HL-60 (cell line): Measurements from ENCODE around the gene TCL1B.

Source experiments
- DNase-seq, 2 experiments: peaks; one replicate each; pipeline ENCODE4 v3.0.0-alpha.2; 2010 to 2020; ENCODE audit warnings: low read depth in 1 of 2, low spot score in 1 of 2
- H3K27ac ChIP-seq: fragments of 250-450 bp; sonication (Bioruptor Pico); replicated peaks from 2 replicates; pipeline ENCODE4 v1.5.1; 2020; ENCODE audit warnings: mild to moderate bottlenecking, moderate library complexity
- H3K27me3 ChIP-seq: fragments of 250-450 bp; sonication (Bioruptor Pico); 2 replicates; pipeline ENCODE4 v1.5.1; 2021; ENCODE audit warnings: mild to moderate bottlenecking, moderate library complexity; ENCODE audit not compliant: insufficient read depth, poor library complexity, severe bottlenecking
- H3K4me3 ChIP-seq: replicated peaks from 2 replicates; pipeline ENCODE4 v1.5.1; 2011; ENCODE audit warnings: mild to moderate bottlenecking, control low read depth, low read length; ENCODE audit not compliant: insufficient read depth
- GABPA ChIP-seq: IDR thresholded peaks from 2 replicates; pipeline ENCODE4 v1.6.1; 2012; ENCODE audit warnings: low read depth
- POLR2AphosphoS5 ChIP-seq: IDR thresholded peaks from 2 replicates; pipeline ENCODE4 v1.6.1; 2012; ENCODE audit warnings: low read depth
- SPI1 ChIP-seq: IDR thresholded peaks from 2 replicates; pipeline ENCODE4 v1.6.1; 2012; ENCODE audit warnings: low read depth, mild to moderate bottlenecking, borderline replicate concordance
- TF ChIP-seq, protein P1 (sequence below): IDR thresholded peaks from one replicate; pipeline ENCODE4 v1.5.1; 2011; ENCODE audit warnings: low read length, control low read depth, inconsistent platforms; ENCODE audit not compliant: insufficient read depth
- TF ChIP-seq, protein P2 (sequence below): IDR thresholded peaks from 2 replicates; pipeline ENCODE4 v1.6.1; 2012; ENCODE audit warnings: low read depth; ENCODE audit not compliant: insufficient replicate concordance

Gene TCL1B

DNA sequence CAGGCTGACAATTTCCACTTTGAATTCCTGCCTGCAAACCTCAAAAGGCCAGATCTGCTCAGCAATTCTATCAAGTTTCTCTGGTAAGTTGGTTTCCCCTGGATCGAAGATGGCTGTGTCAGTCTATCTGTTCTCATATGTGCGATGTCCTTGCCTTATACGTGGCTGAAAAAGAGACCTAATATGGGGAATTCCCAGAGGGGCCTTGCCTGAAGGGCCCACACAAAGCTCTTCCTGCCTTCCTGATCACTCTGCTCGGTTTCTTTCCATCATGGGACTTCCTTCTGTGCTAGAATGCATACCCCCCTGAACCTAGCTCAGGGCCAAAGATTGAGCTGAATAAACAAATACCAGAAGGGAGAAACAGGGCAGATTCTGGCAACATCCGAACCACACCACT, 13.2 kb downstream of the TCL1B start:
- DNase-seq, result no peak
- no peak overlapping the region for H3K4me3 ChIP-seq
- no peak overlapping the region for H3K27ac ChIP-seq
- TF ChIP-seq POLR2AphosphoS5, result no peak
- TF ChIP-seq, protein P1, sequence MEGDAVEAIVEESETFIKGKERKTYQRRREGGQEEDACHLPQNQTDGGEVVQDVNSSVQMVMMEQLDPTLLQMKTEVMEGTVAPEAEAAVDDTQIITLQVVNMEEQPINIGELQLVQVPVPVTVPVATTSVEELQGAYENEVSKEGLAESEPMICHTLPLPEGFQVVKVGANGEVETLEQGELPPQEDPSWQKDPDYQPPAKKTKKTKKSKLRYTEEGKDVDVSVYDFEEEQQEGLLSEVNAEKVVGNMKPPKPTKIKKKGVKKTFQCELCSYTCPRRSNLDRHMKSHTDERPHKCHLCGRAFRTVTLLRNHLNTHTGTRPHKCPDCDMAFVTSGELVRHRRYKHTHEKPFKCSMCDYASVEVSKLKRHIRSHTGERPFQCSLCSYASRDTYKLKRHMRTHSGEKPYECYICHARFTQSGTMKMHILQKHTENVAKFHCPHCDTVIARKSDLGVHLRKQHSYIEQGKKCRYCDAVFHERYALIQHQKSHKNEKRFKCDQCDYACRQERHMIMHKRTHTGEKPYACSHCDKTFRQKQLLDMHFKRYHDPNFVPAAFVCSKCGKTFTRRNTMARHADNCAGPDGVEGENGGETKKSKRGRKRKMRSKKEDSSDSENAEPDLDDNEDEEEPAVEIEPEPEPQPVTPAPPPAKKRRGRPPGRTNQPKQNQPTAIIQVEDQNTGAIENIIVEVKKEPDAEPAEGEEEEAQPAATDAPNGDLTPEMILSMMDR, result no peak
- TF ChIP-seq, protein P2, sequence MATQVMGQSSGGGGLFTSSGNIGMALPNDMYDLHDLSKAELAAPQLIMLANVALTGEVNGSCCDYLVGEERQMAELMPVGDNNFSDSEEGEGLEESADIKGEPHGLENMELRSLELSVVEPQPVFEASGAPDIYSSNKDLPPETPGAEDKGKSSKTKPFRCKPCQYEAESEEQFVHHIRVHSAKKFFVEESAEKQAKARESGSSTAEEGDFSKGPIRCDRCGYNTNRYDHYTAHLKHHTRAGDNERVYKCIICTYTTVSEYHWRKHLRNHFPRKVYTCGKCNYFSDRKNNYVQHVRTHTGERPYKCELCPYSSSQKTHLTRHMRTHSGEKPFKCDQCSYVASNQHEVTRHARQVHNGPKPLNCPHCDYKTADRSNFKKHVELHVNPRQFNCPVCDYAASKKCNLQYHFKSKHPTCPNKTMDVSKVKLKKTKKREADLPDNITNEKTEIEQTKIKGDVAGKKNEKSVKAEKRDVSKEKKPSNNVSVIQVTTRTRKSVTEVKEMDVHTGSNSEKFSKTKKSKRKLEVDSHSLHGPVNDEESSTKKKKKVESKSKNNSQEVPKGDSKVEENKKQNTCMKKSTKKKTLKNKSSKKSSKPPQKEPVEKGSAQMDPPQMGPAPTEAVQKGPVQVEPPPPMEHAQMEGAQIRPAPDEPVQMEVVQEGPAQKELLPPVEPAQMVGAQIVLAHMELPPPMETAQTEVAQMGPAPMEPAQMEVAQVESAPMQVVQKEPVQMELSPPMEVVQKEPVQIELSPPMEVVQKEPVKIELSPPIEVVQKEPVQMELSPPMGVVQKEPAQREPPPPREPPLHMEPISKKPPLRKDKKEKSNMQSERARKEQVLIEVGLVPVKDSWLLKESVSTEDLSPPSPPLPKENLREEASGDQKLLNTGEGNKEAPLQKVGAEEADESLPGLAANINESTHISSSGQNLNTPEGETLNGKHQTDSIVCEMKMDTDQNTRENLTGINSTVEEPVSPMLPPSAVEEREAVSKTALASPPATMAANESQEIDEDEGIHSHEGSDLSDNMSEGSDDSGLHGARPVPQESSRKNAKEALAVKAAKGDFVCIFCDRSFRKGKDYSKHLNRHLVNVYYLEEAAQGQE, result no peak
- no peak for TF ChIP-seq GABPA
- no peak for TF ChIP-seq SPI1
- no peaks in the 10 kb centered on the region for H3K27me3 ChIP-seq

DNA sequence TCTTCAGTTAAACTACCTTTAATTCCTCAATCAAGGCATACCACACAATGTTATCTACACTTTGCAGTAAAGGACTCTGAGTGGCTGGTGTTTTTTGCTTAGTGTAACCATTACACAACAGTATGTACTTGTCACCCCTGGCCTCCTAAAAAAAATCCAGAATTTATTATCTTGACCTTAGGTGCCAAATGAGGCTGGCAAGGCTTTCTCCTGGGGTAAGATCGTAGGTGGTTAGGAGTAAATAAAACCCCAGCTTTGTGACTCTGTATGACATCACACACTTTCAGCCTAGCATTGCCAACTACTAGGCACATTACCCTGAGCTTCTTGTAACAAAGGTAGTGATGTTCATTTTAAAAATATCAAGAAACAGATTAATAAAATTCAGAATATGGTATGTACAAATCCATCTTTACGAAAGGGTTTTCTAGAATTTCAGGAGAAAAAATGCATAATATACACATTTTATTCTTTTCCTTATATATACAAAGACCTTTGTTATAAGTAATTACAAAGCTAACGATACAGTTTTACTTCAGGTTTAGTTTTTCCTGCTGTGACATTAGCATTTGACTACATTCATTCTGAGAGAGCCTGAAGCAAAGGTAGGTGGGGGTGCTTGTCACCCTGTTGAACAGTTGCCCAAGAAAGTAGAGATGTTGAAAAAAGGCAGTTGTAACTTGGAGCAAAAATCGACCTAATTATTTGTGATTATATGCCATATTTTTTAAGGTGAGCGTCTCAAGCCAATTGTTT, 14.2 kb downstream of the TCL1B start:
- H3K27me3 ChIP-seq, result no peaks in the 10 kb centered on the region

DNA sequence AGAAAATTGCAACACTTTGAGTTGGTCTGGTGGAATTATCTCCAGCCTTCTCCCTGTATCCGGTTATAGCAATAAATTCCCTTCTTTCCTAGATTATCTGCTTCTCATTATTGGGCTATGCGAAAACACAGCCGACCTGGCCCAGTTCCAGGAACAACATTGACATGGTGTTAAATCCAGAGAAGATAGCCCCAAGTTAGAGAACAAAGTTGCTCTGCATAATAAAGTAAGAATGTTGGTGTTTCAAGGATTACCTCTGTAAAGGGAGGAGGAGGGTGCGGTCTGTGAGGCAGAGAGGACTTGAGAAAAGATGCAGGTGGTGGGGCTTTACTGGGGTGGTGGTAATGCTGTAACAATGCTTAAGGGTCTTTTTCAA, 15.6 kb downstream of the TCL1B start:
- Histone ChIP-seq H3K27ac (no peak overlapping the region), H3K4me3 (no peak overlapping the region), H3K27me3 (no peaks in the 10 kb centered on the region)
- no peak for DNase-seq
- no peak for TF ChIP-seq POLR2AphosphoS5
- TF ChIP-seq GABPA, result no peak
- TF ChIP-seq, protein P2, result no peak
- TF ChIP-seq, protein P1, result no peak

More for the DNA sequence above, 14.2 kb downstream of the TCL1B start:
- Histone ChIP-seq H3K27ac (no peak overlapping the region), H3K4me3 (no peak overlapping the region)
- DNase-seq, result no peak
- TF ChIP-seq GABPA, result no peak
- TF ChIP-seq, protein P1, result no peak
- TF ChIP-seq, protein P2, result no peak
